ENCODE results near the gene ZBTB16. TPM values are rescaled to one million over a fixed set of nuclear protein-coding genes. Genes with fewer than 3 reads are reported as not detected.

The ZBTB16 gene
- total and polyA plus RNA-seq, 2 experiments from 2014 or later: 0.29 to 1.4 TPM

GRCh38 chr11:114080219-114080618 is 20.7 kb downstream of the ZBTB16 start (continued):
- no peak for TF ChIP-seq CTCF (conservative IDR thresholded peaks at IDR 0.05; ENCODE audit: low read depth in 2 of 2)

DNA sequence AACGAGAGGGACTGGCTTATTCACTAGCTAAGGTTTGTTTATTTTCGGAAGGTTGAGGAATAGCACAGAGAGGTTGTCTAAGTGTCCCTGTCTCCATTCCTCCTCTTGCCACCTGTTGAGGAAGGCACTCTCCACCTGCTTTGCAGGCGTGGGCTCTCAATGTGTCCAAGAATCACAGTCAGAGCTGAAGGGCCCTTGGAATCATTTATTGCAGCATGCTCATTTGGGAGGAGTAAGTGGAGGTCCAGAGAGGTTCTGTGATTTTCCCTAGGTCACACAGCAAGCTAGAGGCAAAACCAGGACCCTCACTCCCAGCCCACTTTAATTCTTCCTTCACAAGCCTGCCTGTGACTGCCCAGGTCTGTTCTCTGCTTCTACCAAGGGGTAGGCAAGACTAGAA is 21.3 kb downstream of the ZBTB16 start:
- H3K36me3 ChIP-seq (ENCODE audit: insufficient read depth): no peaks in the 10 kb centered on the region
- no peak overlapping the region for H2AFZ ChIP-seq
- H3K4me2 ChIP-seq: no peak overlapping the region
- no peaks in the 10 kb centered on the region for H4K20me1 ChIP-seq (replicated peaks; ENCODE audit: insufficient read depth)
- no peak for DNase-seq (ENCODE audit: low spot score)
- Mint-ChIP-seq H3K9me3 (no peaks in the 10 kb centered on the region), H3K4me1 (peaks cover 27% of the 10 kb centered on the region), H3K27me3 (ENCODE audit: insufficient read depth, low read depth, poor library complexity) (peaks cover 41% of the 10 kb centered on the region), H3K27ac (no peak overlapping the region), H3K4me3 (no peak overlapping the region), H3K36me3 (ENCODE audit: low read depth) (no peaks in the 10 kb centered on the region)
- H3F3A ChIP-seq (replicated peaks; ENCODE audit: low read depth): no peaks in the 10 kb centered on the region
- peaks cover 25% of the 10 kb centered on the region for H3K27me3 ChIP-seq (ENCODE audit: insufficient read depth)
- H3K27ac ChIP-seq (ENCODE audit: low read depth): no peak overlapping the region
- no peaks in the 10 kb centered on the region for H3K9me2 ChIP-seq (ENCODE audit: insufficient read depth)
- peaks cover 20% of the 10 kb centered on the region for H3K4me1 ChIP-seq (ENCODE audit: insufficient read depth)
- H3K4me3 ChIP-seq: no peak overlapping the region
- no peak for ATAC-seq
- no peaks in the 10 kb centered on the region for H3K79me2 ChIP-seq (replicated peaks; ENCODE audit: insufficient read depth)
- TF ChIP-seq, protein P1, sequence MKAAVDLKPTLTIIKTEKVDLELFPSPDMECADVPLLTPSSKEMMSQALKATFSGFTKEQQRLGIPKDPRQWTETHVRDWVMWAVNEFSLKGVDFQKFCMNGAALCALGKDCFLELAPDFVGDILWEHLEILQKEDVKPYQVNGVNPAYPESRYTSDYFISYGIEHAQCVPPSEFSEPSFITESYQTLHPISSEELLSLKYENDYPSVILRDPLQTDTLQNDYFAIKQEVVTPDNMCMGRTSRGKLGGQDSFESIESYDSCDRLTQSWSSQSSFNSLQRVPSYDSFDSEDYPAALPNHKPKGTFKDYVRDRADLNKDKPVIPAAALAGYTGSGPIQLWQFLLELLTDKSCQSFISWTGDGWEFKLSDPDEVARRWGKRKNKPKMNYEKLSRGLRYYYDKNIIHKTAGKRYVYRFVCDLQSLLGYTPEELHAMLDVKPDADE (IDR thresholded peaks at IDR 0.05): no peak
- no peak for TF ChIP-seq ZNF331 (CRISPR knock-in tag; IDR thresholded peaks at IDR 0.05; ENCODE audit: low read depth)
- no peak for TF ChIP-seq JUNB (IDR thresholded peaks at IDR 0.05; ENCODE audit: unreplicated experiment)
- no peak for TF ChIP-seq REST (IDR thresholded peaks at IDR 0.05; ENCODE audit: unreplicated experiment)
- no peak for TF ChIP-seq ZNF462 (CRISPR knock-in tag; IDR thresholded peaks at IDR 0.05)
- TF ChIP-seq STAT1 (IDR thresholded peaks at IDR 0.05; ENCODE audit: unreplicated experiment): no peak
- no peak for TF ChIP-seq ZNF114 (CRISPR knock-in tag; IDR thresholded peaks at IDR 0.05)
- TF ChIP-seq EZH2 (IDR thresholded peaks at IDR 0.05; ENCODE audit: low read depth, unreplicated experiment): no peak
- no peak for TF ChIP-seq EZH2phosphoT487 (IDR thresholded peaks at IDR 0.05; ENCODE audit: unreplicated experiment)
- TF ChIP-seq CREB1 (CRISPR knock-in tag; IDR thresholded peaks at IDR 0.05; ENCODE audit: low read depth): no peak
- TF ChIP-seq NANOG (IDR thresholded peaks at IDR 0.05; ENCODE audit: borderline replicate concordance): no peak
- TF ChIP-seq POLR2AphosphoS5 (IDR thresholded peaks at IDR 0.05; ENCODE audit: low read depth): no peak

Measured in GM23338 (cell line).